K562 (cell line): ENCODE results near the gene CYP2B6. TPM values are rescaled to one million over a fixed set of nuclear protein-coding genes. Genes with fewer than 3 reads are reported as not detected.

Source experiments
- ATAC-seq: fragments of 200-7000 bp; cut with Tn5 transposase; 3 replicates; pipeline ENCODE4 v1.9.1; 2020; ENCODE audit warnings: moderate library complexity
- BruUV-seq: library from RNA; stranded (reverse); fragments of 400-500 nt; replicated peaks from 2 replicates; lab custom pipeline; 2021; lab: Mats Ljungman, UMichigan
- CTCF ChIA-PET: fragments of 300-600 bp; formaldehyde crosslinking; extraction: SDS; loops from one replicate; lab custom pipeline; 2021; ENCODE audit warnings: low intra/inter-chr PET ratio; lab: Yijun Ruan, JAX
- POLR2A ChIA-PET: fragments of 300-600, 350-650 bp; sonication (Branson Sonifier 250); formaldehyde crosslinking; extraction: SDS; loops from one replicate; lab custom pipeline; 2021; ENCODE audit warnings: antibody characterized with exemption, inconsistent platforms; lab: Yijun Ruan, JAX
- DNase-seq, 4 experiments: peaks; one replicate each; pipeline versions ENCODE4 v3.0.0 to v3.0.0-alpha.2; 2011 to 2018; ENCODE audit warnings: low spot score in 3 of 4, mixed read lengths in 3 of 4; ENCODE audit errors: extremely low read depth in 1 of 4
- FAIRE-seq: peaks from 2 replicates; lab custom pipeline; 2011; peaks lifted over from hg19 to GRCh38; lab: Jason Lieb, UNC
- H2AFZ ChIP-seq: 2 replicates; pipeline ENCODE4 v1.6.0; 2011; ENCODE audit warnings: low read depth, low read length, control low read depth, inconsistent platforms
- H3K27ac ChIP-seq: fragments of 200-600 bp; 3 replicates; pipeline ENCODE4 v1.8.0; 2011; ENCODE audit warnings: low read depth, mild to moderate bottlenecking, control low read depth, inconsistent platforms, low read length, moderate library complexity, mixed read lengths; ENCODE audit errors: extremely low read depth
- H3K27me3 ChIP-seq, 2 experiments: fragments of 300-600 bp in 1 of 2; 2 replicates in 1 of 2; 3 replicates in 1 of 2; pipeline versions ENCODE4 v1.6.0 to v1.8.0; 2011; ENCODE audit warnings: inconsistent platforms in 2 of 2, low read length in 2 of 2, mild to moderate bottlenecking in 1 of 2, mixed read lengths in 1 of 2, moderate library complexity in 1 of 2; ENCODE audit not compliant: control insufficient read depth in 2 of 2, insufficient read depth in 2 of 2
- H3K36me3 ChIP-seq: fragments of 300-600 bp; 3 replicates; pipeline ENCODE4 v1.8.0; 2011; ENCODE audit warnings: mild to moderate bottlenecking, low read length, inconsistent platforms; ENCODE audit not compliant: control insufficient read depth, insufficient read depth
- H3K4me1 ChIP-seq, 2 experiments: fragments of 200-600 bp in 1 of 2; replicated peaks in 1 of 2; 2 replicates in 1 of 2; 3 replicates in 1 of 2; pipeline versions ENCODE4 v1.5.1 to v1.8.0; 2011; ENCODE audit warnings: inconsistent platforms in 2 of 2, low read length in 2 of 2, mild to moderate bottlenecking in 1 of 2, mixed read lengths in 1 of 2, moderate library complexity in 1 of 2; ENCODE audit not compliant: control insufficient read depth in 2 of 2, insufficient read depth in 2 of 2
- H3K4me2 ChIP-seq: 2 replicates; pipeline ENCODE4 v1.6.1; 2011; ENCODE audit warnings: low read length, control low read depth, inconsistent platforms, mixed read lengths; ENCODE audit not compliant: insufficient read depth
- H3K4me3 ChIP-seq: fragments of 200-600 bp; sonication (generic), shearing (Covaris generic); 2 replicates; pipeline ENCODE4 v1.5.1; 2016; ENCODE audit warnings: control low read depth, inconsistent platforms
- H3K79me2 ChIP-seq: fragments of 200-600 bp; 3 replicates; pipeline ENCODE4 v1.8.0; 2011; ENCODE audit warnings: low read length, inconsistent platforms; ENCODE audit not compliant: control insufficient read depth, insufficient read depth
- H3K9ac ChIP-seq, 2 experiments: 2 replicates each; pipeline versions ENCODE4 v1.6.0 to v1.6.1; 2011; ENCODE audit warnings: low read depth in 2 of 2, low read length in 2 of 2, control low read depth in 1 of 2, inconsistent platforms in 1 of 2, mild to moderate bottlenecking in 1 of 2, mixed read lengths in 1 of 2; ENCODE audit not compliant: insufficient read depth in 1 of 2
- H3K9me1 ChIP-seq: one replicate; pipeline ENCODE4 v1.6.0; 2011; ENCODE audit warnings: inconsistent platforms, mild to moderate bottlenecking, low read length, moderate library complexity; ENCODE audit not compliant: control insufficient read depth, insufficient read depth
- H3K9me3 ChIP-seq: replicated peaks from 2 replicates; pipeline ENCODE4 v1.5.1; 2011; ENCODE audit warnings: low read depth, low read length, inconsistent platforms; ENCODE audit not compliant: control insufficient read depth, insufficient read depth
- H4K20me1 ChIP-seq: replicated peaks from 2 replicates; pipeline ENCODE4 v1.6.1; 2011; ENCODE audit warnings: low read length, inconsistent platforms, mixed read lengths; ENCODE audit not compliant: control insufficient read depth, insufficient read depth
- CBX2 ChIP-seq: fragments of 200-600 bp; sonication (generic); IDR thresholded peaks from one replicate; pipeline ENCODE4 v1.6.1; 2012; ENCODE audit warnings: mild to moderate bottlenecking, low read length, inconsistent platforms; ENCODE audit not compliant: insufficient read depth, poor library complexity, severe bottlenecking
- MYBL2 ChIP-seq, 2 experiments: fragments of 450-650 bp in 1 of 2; sonication (generic) in 1 of 2; formaldehyde crosslinking in 1 of 2; IDR thresholded peaks; 2 replicates each; pipeline versions ENCODE4 v1.6.1 to v1.8.1; 2017 to 2022; ENCODE audit warnings: borderline replicate concordance in 1 of 2, inconsistent platforms in 1 of 2, low read depth in 1 of 2, mild to moderate bottlenecking in 1 of 2, missing genetic modification reagents in 1 of 2, moderate library complexity in 1 of 2
- RBBP5 ChIP-seq: fragments of 200-600 bp; sonication (generic); IDR thresholded peaks from 2 replicates; pipeline ENCODE4 v1.6.1; 2012; ENCODE audit warnings: borderline replicate concordance, mild to moderate bottlenecking, low read length, control low read depth, inconsistent platforms; ENCODE audit not compliant: insufficient read depth, poor library complexity, severe bottlenecking
- RBM17 ChIP-seq: fragments of 200-400 bp; formaldehyde crosslinking; IDR thresholded peaks from 2 replicates; pipeline ENCODE4 v1.6.1; 2017; ENCODE audit warnings: low read depth, mild to moderate bottlenecking, low read length, borderline replicate concordance
- SRSF3 ChIP-seq: fragments of 200-400 bp; formaldehyde crosslinking; IDR thresholded peaks from 2 replicates; pipeline ENCODE4 v1.6.1; 2016; ENCODE audit warnings: mild to moderate bottlenecking, low read length, moderate library complexity; ENCODE audit not compliant: insufficient read depth
- ZNF766 ChIP-seq: fragments of 200-800 bp; sonication (Bioruptor generic); conservative IDR thresholded peaks from 2 replicates; pipeline ENCODE4 v1.6.1; 2016; ENCODE audit warnings: missing genetic modification characterization, missing compliant biosample characterization
- WGBS: fragments of 100-300 bp; shearing (Covaris generic); methylation state at CpG from one replicate; pipeline ENCODE4 v1.1.6; 2016; ENCODE audit warnings: low coverage, mixed read lengths; ENCODE audit not compliant: insufficient coverage; ENCODE audit errors: missing lambda C conversion rate; 5-methylcytosine and 5-hydroxymethylcytosine counted together
- in situ Hi-C: fragments of 300-500 bp; cut with MboI; formaldehyde crosslinking; loops from 4 replicates; pipeline ENCODE4 v1.15.0; 2018; ENCODE audit warnings: inconsistent platforms, mixed read lengths
- intact Hi-C: fragments of 100-400 bp; cut with micrococcal nuclease; formaldehyde crosslinking; loops from 2 replicates; pipeline ENCODE4 v1.14.2; 2022
- polyA plus RNA-seq, 8 experiments: library from polyadenylated mRNA; depleted of rRNA in 4 of 8; stranded (reverse) in 5 of 8; unstranded in 3 of 8; fragments of >200 nt; fragmentation: Nextera tagmentation in 2 of 8; fragmentation: Illumina TruSeq in 1 of 8; extraction: Ambion mirVana in 2 of 8; extraction: Trizol in 1 of 8; gene quantifications; 2 replicates each; pipeline versions ENCODE4 v1.2.1 to v1.2.3, GENCODE V29; 2011 to 2014; ENCODE audit warnings: inconsistent platforms in 1 of 8, missing spikeins in 1 of 8
- total RNA-seq, 7 experiments: library from RNA; depleted of rRNA in 6 of 7; stranded (reverse); fragments of >200 nt in 6 of 7; fragmentation: Illumina TruSeq in 2 of 7; extraction: Trizol in 2 of 7; gene quantifications; 2 replicates each; pipeline versions ENCODE4 v1.2.1 to v1.2.3, GENCODE V29; 2011 to 2021; ENCODE audit warnings: low replicate concordance in 1 of 7
- TF ChIP-seq, protein P1 (sequence below): IDR thresholded peaks from 2 replicates; pipeline ENCODE4 v1.6.1; 2016; ENCODE audit warnings: missing genetic modification characterization, missing compliant biosample characterization

The CYP2B6 gene
- total and polyA plus RNA-seq, 9 of the 15 experiments (the other 6 are each of a cell fraction or from before 2014, with no cell fraction given) = 0.04 TPM; not detected in 8

DNA sequence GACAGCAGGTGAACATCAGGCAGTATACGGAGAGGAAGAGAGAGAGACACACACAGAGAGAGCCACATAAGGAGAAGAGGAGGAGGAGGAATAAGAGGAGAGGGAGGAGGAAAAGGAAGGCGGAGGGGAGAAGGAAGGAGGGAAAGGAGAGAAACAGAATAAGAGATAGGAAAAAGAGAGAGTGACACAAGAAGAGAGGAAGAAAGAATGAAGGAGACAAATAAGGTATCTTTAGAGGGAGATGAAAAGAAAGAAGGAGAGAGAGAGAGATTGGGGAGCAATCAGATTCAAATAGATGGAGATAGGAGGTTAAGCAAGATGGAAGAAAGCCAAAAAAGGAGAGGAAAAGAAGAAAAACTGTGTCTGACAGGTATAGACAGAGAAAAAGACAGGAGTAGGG is 44.0 kb upstream of the CYP2B6 start:
- H3K9me1 ChIP-seq = no peaks in the 10 kb centered on the region
- H4K20me1 ChIP-seq = no peaks in the 10 kb centered on the region
- FAIRE-seq = no peak
- 0 out of 2 replicates have a peak, but pooled peaks cover 1% of the 10 kb centered on the region for H3K9me3 ChIP-seq
- POLR2A ChIA-PET = no interaction called here
- BruUV-seq = no TSS peak
- no peak for DNase-seq
- no peak overlapping the region for H3K4me3 ChIP-seq
- in situ Hi-C loops (no loop called here), intact Hi-C loops (no loop called here)
- peaks cover 0 to 6% of the 10 kb centered on the region in 2 experiments; a peak in 1 of 5 replicates for H3K4me1 ChIP-seq
- H2AFZ ChIP-seq = no peak overlapping the region
- peaks cover 0 to 6% of the 10 kb centered on the region in 2 experiments; a peak in 3 of 5 replicates for H3K27me3 ChIP-seq
- no peak overlapping the region for H3K27ac ChIP-seq
- WGBS = 6% methylated on average over 2 of the region's 2 CpGs
- no peak overlapping the region for H3K4me2 ChIP-seq
- ATAC-seq = no peak
- no peaks in the 10 kb centered on the region for H3K36me3 ChIP-seq
- CTCF ChIA-PET = no interaction called here
- H3K9ac ChIP-seq = no peak overlapping the region
- no peaks in the 10 kb centered on the region for H3K79me2 ChIP-seq
- no peak for TF ChIP-seq RBBP5
- TF ChIP-seq CBX2 = no peak
- no peak for TF ChIP-seq ZNF766 (CRISPR knock-in tag)
- no peak for TF ChIP-seq SRSF3
- TF ChIP-seq, protein P1, sequence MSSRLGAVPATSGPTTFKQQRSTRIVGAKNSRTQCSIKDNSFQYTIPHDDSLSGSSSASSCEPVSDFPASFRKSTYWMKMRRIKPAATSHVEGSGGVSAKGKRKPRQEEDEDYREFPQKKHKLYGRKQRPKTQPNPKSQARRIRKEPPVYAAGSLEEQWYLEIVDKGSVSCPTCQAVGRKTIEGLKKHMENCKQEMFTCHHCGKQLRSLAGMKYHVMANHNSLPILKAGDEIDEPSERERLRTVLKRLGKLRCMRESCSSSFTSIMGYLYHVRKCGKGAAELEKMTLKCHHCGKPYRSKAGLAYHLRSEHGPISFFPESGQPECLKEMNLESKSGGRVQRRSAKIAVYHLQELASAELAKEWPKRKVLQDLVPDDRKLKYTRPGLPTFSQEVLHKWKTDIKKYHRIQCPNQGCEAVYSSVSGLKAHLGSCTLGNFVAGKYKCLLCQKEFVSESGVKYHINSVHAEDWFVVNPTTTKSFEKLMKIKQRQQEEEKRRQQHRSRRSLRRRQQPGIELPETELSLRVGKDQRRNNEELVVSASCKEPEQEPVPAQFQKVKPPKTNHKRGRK (tag) = peak; percentile 79
- no peak for TF ChIP-seq MYBL2 (IDR thresholded peaks at IDR 0.05; ENCODE audit: low read depth)
- TF ChIP-seq MYBL2 (CRISPR knock-in tag; IDR thresholded peaks at IDR 0.05; ENCODE audit: borderline replicate concordance) = no peak
- TF ChIP-seq RBM17 = no peak
